Measurements from ENCODE around the gene PTPRG.

Gene PTPRG

GRCh38 chr3:61857297-61857696, 295.9 kb downstream of the PTPRG start:
- DNase-seq (ENCODE audit: low read depth, low spot score) = no peak
- H3K4me3 ChIP-seq (ENCODE audit: low read length) = no peak overlapping the region

- no peak overlapping the region for H3K4me3 ChIP-seq (ENCODE audit: low read length)
Observed at GRCh38 chr3:61858054-61858453, 296.7 kb downstream of the PTPRG start.

DNA sequence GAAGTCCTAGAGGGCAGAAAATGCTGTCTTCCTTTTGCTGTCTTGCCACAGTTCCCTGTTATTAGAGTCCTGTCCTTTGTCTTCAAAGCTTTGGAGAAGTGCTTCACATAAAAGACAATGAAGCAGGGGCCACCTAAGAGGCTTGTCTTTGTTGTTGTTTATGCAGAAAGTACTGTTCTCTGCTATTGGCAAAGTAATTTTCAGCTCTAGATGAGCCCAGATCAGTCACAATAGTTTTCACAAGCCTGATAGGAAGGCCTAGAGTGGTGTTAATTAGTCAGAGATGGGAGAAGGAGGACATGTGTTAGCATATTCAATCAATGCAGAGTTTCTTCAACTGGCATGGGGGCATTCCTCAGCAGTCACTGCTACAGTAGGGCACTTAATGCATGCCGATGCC, 300.0 kb downstream of the PTPRG start:
- no peak for DNase-seq (ENCODE audit: low read depth, low spot score)
- no peak overlapping the region for H3K4me3 ChIP-seq (ENCODE audit: low read length)

More at GRCh38 chr3:61858054-61858453, 296.7 kb downstream of the PTPRG start:
- no peak for DNase-seq (ENCODE audit: low read depth, low spot score)

DNA sequence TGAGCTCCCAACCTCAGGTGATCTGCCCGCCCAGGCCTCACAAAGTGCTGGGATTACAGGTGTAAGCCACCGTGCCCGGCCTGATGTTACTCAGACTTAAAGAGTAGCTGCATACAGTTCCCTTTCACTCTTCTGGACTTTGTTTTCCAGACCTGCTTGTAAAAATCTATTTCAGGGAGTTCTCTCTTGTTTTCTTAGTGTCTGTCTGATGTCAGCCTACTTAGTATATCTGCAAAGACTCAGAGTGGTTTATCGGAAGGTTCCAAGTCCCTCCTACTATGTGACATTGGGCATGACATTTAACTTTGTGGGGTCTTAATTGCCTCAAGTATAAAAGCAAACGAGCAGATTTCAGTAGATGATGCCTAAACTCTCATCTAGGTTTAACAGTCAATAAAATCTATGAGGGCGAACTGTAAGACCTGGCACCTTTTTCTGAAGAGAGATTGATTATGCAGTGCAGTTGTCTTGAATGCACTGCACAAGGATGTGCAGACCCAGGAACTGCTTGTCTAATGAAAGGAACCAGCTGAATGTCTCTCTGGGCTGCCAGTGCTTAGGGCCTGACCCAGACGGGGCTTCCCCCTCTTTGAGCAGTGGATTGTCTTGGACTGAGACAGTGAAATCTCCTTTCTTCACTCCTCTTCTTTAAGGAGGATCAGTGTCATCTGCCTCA, 301.4 kb downstream of the PTPRG start:
- H3K4me3 ChIP-seq (ENCODE audit: low read length) = no peak overlapping the region
- no peak for DNase-seq (ENCODE audit: low read depth, low spot score)

DNA sequence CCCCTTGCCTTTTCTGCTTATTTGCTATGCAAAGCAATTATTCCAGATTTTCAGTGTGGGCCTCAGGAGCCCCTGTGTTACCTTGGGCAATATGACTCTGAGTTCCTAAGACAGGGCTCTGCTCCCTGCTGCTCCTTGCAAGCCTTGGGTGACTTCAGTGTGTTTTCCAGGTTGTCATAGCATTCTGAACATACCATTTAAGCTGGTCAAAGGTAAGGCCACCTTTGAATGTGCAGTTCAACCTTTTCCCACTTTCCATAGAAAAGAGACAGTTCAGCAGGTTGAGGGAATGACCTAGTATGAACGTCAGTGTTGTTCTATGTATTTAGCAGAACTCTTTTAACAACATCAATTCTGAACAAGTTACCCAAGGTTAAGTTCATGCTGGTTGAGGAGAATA, 302.2 kb downstream of the PTPRG start:
- no peak overlapping the region for H3K4me3 ChIP-seq (ENCODE audit: low read length)
- DNase-seq (ENCODE audit: low read depth, low spot score) = no peak

GRCh38 chr3:61864886-61865285, 303.5 kb downstream of the PTPRG start:
- H3K4me3 ChIP-seq (ENCODE audit: low read length) = no peak overlapping the region
- no peak for DNase-seq (ENCODE audit: low read depth, low spot score)

GRCh38 chr3:61865466-61866152, 304.2 kb downstream of the PTPRG start:
- H3K4me3 ChIP-seq (ENCODE audit: low read length) = no peak overlapping the region
- DNase-seq (ENCODE audit: low read depth, low spot score) = no peak

GRCh38 chr3:61866153-61866542, 304.8 kb downstream of the PTPRG start:
- H3K4me3 ChIP-seq (ENCODE audit: low read length) = no peak overlapping the region
- no peak for DNase-seq (ENCODE audit: low read depth, low spot score)

DNA sequence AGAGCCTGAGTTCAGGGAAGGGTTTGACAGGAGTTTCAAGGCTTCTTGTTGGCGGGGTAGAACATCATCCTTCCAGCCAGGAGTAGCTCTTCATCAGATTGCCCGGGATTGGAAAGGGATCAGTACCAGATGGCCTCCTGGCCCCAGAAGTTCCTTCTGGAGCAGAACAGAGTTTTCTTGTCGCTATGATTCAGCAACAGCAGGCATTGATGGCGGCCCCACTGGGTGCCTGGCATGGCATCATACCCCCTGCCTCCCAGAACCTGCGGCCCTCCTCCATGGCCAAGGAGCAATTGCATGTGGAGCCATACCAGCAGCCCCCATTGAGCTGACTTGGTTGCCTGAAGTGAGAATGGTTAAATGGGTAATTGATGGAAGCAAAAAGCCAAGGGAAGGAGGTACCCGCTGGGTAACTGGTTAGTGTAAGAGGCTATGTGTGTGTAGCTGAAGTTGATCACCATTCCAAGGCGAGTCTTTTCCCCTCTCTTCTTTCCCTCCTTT, 305.6 kb downstream of the PTPRG start:
- H3K4me3 ChIP-seq (ENCODE audit: low read length) = no peak overlapping the region
- no peak for DNase-seq (ENCODE audit: low read depth, low spot score)

GRCh38 chr3:61868499-61868898, 307.1 kb downstream of the PTPRG start:
- no peak overlapping the region for H3K4me3 ChIP-seq (ENCODE audit: low read length)
- DNase-seq (ENCODE audit: low read depth, low spot score) = no peak

- no peak for DNase-seq (ENCODE audit: low read depth, low spot score)
- H3K4me3 ChIP-seq (ENCODE audit: low read length) = no peak overlapping the region
Observed at GRCh38 chr3:61869371-61869770, 308.0 kb downstream of the PTPRG start.

GRCh38 chr3:61871644-61872043, 310.3 kb downstream of the PTPRG start:
- H3K4me3 ChIP-seq (ENCODE audit: low read length) = no peak overlapping the region
- DNase-seq (ENCODE audit: low read depth, low spot score) = no peak

- no peak for DNase-seq (ENCODE audit: low read depth, low spot score)
- no peak overlapping the region for H3K4me3 ChIP-seq (ENCODE audit: low read length)
Observed at GRCh38 chr3:61872077-61872706, 310.8 kb downstream of the PTPRG start.

DNA sequence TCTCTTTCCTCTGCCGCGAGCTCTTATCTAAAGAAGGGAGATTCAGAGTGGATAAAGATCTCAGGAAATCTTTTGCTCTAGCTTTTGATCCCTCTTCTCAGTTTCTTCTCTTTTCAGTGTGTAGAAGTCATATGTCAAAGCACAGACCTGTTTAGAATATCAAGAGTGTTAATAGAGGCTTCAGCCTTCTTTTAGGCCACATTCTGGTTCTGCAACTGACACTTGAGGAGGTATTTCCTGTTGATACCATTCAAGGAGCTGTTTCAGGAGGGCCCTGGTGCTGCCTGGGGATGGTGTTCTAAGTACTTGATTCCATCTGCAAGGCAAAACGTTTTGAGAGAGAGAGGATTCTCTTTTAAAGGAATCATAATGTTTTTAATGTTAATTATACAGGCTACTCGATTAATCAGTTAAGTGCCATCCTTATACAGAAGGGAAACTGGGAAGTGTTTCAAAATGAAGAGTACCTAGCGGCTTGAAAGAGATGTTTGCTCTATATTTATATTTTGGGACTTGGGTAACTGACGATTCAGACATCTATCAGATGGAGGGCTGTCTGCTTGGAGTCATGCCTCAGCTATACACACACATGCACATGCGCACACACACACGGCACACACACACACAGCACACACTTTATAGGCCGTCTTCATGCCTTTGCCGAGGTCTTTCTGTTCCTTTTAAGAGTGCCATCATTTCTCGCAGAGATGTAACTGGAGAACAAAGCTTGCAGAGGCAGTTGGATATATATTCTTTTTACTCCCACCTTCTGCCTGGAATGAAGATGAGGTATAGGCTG, 313.9 kb downstream of the PTPRG start:
- DNase-seq (ENCODE audit: low read depth, low spot score) = no peak
- no peak overlapping the region for H3K4me3 ChIP-seq (ENCODE audit: low read length)

DNA sequence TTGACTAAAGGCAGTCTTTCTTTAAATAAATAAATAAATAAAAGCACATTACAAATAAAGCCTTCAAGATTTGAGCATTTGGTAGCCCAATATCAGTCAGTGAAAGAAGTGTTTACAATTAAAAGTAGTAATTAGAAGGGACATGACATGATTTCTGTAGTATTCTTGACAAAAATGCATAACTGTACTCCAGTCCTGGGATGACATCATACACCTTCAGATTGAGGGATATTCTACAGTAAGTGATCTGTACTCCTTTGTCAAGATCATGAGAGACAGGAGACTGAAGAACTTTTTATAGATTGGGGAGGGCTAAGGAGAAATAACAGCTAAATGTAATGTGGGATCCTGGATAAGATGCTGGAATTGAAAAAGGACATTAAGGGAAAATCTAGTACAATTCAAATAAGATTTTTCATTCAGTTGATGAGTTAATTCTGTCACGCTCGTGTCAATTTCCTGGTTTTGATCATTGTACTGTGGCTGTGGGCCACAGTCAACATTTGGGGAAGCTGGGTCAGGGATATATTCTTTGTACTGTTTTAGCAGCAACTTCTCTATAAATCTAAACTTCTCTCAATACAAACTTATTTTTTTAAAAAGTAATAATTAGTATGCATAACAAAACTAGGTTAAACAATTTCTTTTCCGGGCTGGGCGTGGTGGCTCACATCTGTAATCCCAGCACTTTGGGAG, 314.8 kb downstream of the PTPRG start:
- no peak overlapping the region for H3K4me3 ChIP-seq (ENCODE audit: low read length)
- no peak for DNase-seq (ENCODE audit: low read depth, low spot score)

- H3K4me3 ChIP-seq (ENCODE audit: low read length) = no peak overlapping the region
- DNase-seq (ENCODE audit: low read depth, low spot score) = no peak
Observed at GRCh38 chr3:61876797-61877196, 315.4 kb downstream of the PTPRG start.

- H3K4me3 ChIP-seq (ENCODE audit: low read length) = no peak overlapping the region
Observed at GRCh38 chr3:61877359-61878138, 316.2 kb downstream of the PTPRG start.

GRCh38 chr3:61882253-61882652, 320.9 kb downstream of the PTPRG start:
- DNase-seq (ENCODE audit: low read depth, low spot score) = no peak

More at GRCh38 chr3:61877359-61878138, 316.2 kb downstream of the PTPRG start:
- DNase-seq (ENCODE audit: low read depth, low spot score) = peak; percentile 41

More at GRCh38 chr3:61882253-61882652, 320.9 kb downstream of the PTPRG start:
- H3K4me3 ChIP-seq (ENCODE audit: low read length) = no peak overlapping the region
